Measurements from ENCODE around the gene KCNK16.

DNA sequence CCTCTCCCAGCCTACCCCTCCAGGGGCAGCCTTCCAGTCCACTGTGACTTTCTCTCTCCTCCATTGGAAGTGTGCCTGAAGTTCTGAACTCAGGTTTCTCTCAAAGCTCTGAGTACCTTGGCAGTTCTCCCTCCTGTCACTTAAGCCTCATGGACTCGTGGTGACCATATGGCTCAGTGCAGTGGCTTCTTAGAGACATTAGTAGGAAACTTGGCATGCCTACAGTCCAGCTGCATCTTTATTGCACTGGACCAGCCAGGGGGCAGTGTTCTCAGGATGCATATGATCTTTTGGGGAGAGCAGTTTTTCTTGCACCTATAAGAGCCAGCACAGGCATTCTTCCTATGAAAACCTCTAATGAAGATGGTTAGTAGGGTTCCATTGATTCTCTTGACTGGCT, 47.5 kb upstream of the KCNK16 start:
- TF ChIP-seq, protein P1, sequence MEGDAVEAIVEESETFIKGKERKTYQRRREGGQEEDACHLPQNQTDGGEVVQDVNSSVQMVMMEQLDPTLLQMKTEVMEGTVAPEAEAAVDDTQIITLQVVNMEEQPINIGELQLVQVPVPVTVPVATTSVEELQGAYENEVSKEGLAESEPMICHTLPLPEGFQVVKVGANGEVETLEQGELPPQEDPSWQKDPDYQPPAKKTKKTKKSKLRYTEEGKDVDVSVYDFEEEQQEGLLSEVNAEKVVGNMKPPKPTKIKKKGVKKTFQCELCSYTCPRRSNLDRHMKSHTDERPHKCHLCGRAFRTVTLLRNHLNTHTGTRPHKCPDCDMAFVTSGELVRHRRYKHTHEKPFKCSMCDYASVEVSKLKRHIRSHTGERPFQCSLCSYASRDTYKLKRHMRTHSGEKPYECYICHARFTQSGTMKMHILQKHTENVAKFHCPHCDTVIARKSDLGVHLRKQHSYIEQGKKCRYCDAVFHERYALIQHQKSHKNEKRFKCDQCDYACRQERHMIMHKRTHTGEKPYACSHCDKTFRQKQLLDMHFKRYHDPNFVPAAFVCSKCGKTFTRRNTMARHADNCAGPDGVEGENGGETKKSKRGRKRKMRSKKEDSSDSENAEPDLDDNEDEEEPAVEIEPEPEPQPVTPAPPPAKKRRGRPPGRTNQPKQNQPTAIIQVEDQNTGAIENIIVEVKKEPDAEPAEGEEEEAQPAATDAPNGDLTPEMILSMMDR (IDR thresholded peaks at IDR 0.05), result no peak
- no peak for TF ChIP-seq EZH2 (IDR thresholded peaks at IDR 0.05)

Data from neural progenitor cell (in vitro differentiated cells).